ENCODE data around the gene EPHA10. TPM values are rescaled to one million over a fixed set of nuclear protein-coding genes. Genes with fewer than 3 reads are reported as not detected.

The EPHA10 gene
- polyA plus RNA-seq, 2 of the 4 experiments (the other 2 are of a cell fraction): 0.35 to 0.53 TPM

DNA sequence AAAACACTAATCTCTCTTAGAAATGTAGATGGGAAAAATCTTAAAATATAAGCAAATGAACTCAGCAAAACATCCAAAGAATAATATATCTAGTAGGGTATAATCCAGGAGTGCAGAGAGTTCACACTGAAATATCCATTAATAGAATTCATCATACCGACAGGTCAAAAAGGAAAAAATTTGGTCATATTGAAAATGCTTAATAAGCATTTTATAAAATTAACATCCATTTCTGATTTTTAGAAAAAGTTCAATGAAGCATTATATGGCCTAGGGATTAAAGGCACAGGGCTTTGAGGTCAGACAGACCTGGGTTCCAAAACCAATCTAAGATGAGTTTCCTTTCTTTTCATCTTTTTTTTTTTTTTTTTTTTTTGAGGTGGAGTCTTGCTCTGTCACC, 16.4 kb downstream of the EPHA10 start:
- WGBS (ENCODE audit: missing lambda C conversion rate): 48% methylated on average over 1 of the region's 1 CpG
- Histone ChIP-seq H3K4me3 (no peak overlapping the region), H3K27ac (no peak overlapping the region), H3K9me3 (peaks cover 5% of the 10 kb centered on the region; the same call in 1 of the 3 replicates), H3K4me2 (no peak overlapping the region), H3K4me1 (no peaks in the 10 kb centered on the region)
- TF ChIP-seq HOXA7 (CRISPR knock-in tag; IDR thresholded peaks at IDR 0.05): no peak
- TF ChIP-seq CHD4 (IDR thresholded peaks at IDR 0.05; ENCODE audit: borderline replicate concordance): no peak
- no peak for TF ChIP-seq FOSB (CRISPR knock-in tag; IDR thresholded peaks at IDR 0.05)
- TF ChIP-seq, protein P1, sequence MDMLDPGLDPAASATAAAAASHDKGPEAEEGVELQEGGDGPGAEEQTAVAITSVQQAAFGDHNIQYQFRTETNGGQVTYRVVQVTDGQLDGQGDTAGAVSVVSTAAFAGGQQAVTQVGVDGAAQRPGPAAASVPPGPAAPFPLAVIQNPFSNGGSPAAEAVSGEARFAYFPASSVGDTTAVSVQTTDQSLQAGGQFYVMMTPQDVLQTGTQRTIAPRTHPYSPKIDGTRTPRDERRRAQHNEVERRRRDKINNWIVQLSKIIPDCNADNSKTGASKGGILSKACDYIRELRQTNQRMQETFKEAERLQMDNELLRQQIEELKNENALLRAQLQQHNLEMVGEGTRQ (IDR thresholded peaks at IDR 0.05): no peak
- TF ChIP-seq CEBPB (IDR thresholded peaks at IDR 0.05): no peak
- TF ChIP-seq RARB (CRISPR knock-in tag; IDR thresholded peaks at IDR 0.05): no peak
- peak; percentile 86 for TF ChIP-seq MAFK (IDR thresholded peaks at IDR 0.05; ENCODE audit: partially characterized antibody)
- TF ChIP-seq EHMT2 (IDR thresholded peaks at IDR 0.05; ENCODE audit: low read depth): no peak
- no peak for TF ChIP-seq RAD21 (conservative IDR thresholded peaks at IDR 0.05 in 1 of 2, IDR thresholded peaks at IDR 0.05 in 1 of 2)
- no peak for DNase-seq (ENCODE audit: low read depth in 1 of 2, low spot score in 1 of 2)
- ChIA-PET POLR2A (no interaction called here), CTCF (no interaction called here)
- no peak for ATAC-seq
- no peak for FAIRE-seq

DNA sequence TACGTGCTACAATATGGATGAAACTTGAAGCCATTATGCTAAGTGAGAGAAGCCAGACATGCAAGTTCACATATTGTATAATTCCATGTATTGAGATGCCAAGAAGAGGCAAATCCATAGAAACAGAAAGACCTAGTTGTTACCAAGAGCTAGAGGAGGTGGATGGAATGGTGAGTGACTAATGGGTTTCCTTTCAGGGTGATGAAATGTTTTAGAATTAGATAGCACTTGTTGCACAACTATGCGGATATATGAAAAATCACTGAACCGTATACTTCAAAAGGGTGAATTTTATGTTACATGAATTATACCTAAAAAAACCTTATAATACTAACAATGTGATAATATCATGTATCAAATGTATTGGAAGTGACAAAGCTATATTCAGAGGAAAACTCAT, 18.1 kb downstream of the EPHA10 start:
- H3K4me2 ChIP-seq: no peak overlapping the region
- ATAC-seq (no peak), DNase-seq (ENCODE audit: low read depth in 1 of 2, low spot score in 1 of 2) (no peak), FAIRE-seq (no peak)
- ChIA-PET CTCF (no interaction called here), POLR2A (no interaction called here)
- no peaks in the 10 kb centered on the region for H3K4me1 ChIP-seq
- no peak overlapping the region for H3K4me3 ChIP-seq
- H3K9me3 ChIP-seq: peaks cover 5% of the 10 kb centered on the region; the same call in 1 of the 3 replicates
- 88% methylated on average over 3 of the region's 3 CpGs for WGBS (ENCODE audit: missing lambda C conversion rate)
- H3K27ac ChIP-seq: no peak overlapping the region
- TF ChIP-seq, protein P2, sequence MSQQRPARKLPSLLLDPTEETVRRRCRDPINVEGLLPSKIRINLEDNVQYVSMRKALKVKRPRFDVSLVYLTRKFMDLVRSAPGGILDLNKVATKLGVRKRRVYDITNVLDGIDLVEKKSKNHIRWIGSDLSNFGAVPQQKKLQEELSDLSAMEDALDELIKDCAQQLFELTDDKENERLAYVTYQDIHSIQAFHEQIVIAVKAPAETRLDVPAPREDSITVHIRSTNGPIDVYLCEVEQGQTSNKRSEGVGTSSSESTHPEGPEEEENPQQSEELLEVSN (IDR thresholded peaks at IDR 0.05; ENCODE audit: borderline replicate concordance, low read depth): no peak
- TF ChIP-seq, protein P3, sequence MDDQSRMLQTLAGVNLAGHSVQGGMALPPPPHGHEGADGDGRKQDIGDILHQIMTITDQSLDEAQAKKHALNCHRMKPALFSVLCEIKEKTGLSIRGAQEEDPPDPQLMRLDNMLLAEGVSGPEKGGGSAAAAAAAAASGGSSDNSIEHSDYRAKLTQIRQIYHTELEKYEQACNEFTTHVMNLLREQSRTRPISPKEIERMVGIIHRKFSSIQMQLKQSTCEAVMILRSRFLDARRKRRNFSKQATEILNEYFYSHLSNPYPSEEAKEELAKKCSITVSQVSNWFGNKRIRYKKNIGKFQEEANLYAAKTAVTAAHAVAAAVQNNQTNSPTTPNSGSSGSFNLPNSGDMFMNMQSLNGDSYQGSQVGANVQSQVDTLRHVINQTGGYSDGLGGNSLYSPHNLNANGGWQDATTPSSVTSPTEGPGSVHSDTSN (IDR thresholded peaks at IDR 0.05): no peak
- no peak for TF ChIP-seq MYC (IDR thresholded peaks at IDR 0.05; ENCODE audit: borderline replicate concordance, low read length)
- TF ChIP-seq, protein P4, sequence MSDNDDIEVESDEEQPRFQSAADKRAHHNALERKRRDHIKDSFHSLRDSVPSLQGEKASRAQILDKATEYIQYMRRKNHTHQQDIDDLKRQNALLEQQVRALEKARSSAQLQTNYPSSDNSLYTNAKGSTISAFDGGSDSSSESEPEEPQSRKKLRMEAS (IDR thresholded peaks at IDR 0.05): no peak
- TF ChIP-seq, protein P5, sequence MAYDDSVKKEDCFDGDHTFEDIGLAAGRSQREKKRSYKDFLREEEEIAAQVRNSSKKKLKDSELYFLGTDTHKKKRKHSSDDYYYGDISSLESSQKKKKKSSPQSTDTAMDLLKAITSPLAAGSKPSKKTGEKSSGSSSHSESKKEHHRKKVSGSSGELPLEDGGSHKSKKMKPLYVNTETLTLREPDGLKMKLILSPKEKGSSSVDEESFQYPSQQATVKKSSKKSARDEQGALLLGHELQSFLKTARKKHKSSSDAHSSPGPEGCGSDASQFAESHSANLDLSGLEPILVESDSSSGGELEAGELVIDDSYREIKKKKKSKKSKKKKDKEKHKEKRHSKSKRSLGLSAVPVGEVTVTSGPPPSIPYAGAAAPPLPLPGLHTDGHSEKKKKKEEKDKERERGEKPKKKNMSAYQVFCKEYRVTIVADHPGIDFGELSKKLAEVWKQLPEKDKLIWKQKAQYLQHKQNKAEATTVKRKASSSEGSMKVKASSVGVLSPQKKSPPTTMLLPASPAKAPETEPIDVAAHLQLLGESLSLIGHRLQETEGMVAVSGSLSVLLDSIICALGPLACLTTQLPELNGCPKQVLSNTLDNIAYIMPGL (CRISPR knock-in tag; IDR thresholded peaks at IDR 0.05; ENCODE audit: borderline replicate concordance): no peak
- no peak for TF ChIP-seq CEBPB (IDR thresholded peaks at IDR 0.05)
- TF ChIP-seq ZNF302 (CRISPR knock-in tag; IDR thresholded peaks at IDR 0.05): no peak
- no peak for TF ChIP-seq HEYL (CRISPR knock-in tag; IDR thresholded peaks at IDR 0.05)
- TF ChIP-seq, protein P1 (IDR thresholded peaks at IDR 0.05): no peak
- TF ChIP-seq POLR2A (IDR thresholded peaks at IDR 0.05; ENCODE audit: low read length): no peak
- TF ChIP-seq HOXB13 (CRISPR knock-in tag; IDR thresholded peaks at IDR 0.05; ENCODE audit: low read depth): no peak
- TF ChIP-seq, protein P6, sequence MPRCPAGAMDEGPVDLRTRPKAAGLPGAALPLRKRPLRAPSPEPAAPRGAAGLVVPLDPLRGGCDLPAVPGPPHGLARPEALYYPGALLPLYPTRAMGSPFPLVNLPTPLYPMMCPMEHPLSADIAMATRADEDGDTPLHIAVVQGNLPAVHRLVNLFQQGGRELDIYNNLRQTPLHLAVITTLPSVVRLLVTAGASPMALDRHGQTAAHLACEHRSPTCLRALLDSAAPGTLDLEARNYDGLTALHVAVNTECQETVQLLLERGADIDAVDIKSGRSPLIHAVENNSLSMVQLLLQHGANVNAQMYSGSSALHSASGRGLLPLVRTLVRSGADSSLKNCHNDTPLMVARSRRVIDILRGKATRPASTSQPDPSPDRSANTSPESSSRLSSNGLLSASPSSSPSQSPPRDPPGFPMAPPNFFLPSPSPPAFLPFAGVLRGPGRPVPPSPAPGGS (IDR thresholded peaks at IDR 0.05): no peak
- TF ChIP-seq MAFK (IDR thresholded peaks at IDR 0.05; ENCODE audit: partially characterized antibody): no peak
- no peak for TF ChIP-seq FOSL2 (IDR thresholded peaks at IDR 0.05)
- no peak for TF ChIP-seq FOSL2 (CRISPR knock-in tag; IDR thresholded peaks at IDR 0.05)
- TF ChIP-seq CBX8 (IDR thresholded peaks at IDR 0.05): no peak
